ENCODE results near the gene ZNF74.

Gene ZNF74

GRCh38 chr22:20395907-20396287 is 1.9 kb downstream of the ZNF74 start:
- peaks cover 4% of the 10 kb centered on the region for H3K4me1 ChIP-seq (ENCODE audit: control insufficient read depth, insufficient read depth, low read length)
- no peak overlapping the region for H3K4me3 ChIP-seq (ENCODE audit: low read length)
- H3K9ac ChIP-seq (ENCODE audit: low read length), result no peak overlapping the region
- no peak overlapping the region for H3K27ac ChIP-seq (ENCODE audit: low read depth, low read length)
- H3K27me3 ChIP-seq (ENCODE audit: control insufficient read depth, insufficient read depth, low read length), result no peaks in the 10 kb centered on the region
- H3K36me3 ChIP-seq (ENCODE audit: control insufficient read depth, insufficient read depth, low read length), result no peaks in the 10 kb centered on the region

GRCh38 chr22:20396639-20397038 is 2.7 kb downstream of the ZNF74 start:
- Histone ChIP-seq H3K27ac (ENCODE audit: low read depth, low read length) (no peak overlapping the region), H3K9ac (ENCODE audit: low read length) (no peak overlapping the region), H3K36me3 (ENCODE audit: control insufficient read depth, insufficient read depth, low read length) (no peaks in the 10 kb centered on the region), H3K4me3 (ENCODE audit: low read length) (no peak overlapping the region), H3K4me1 (ENCODE audit: control insufficient read depth, insufficient read depth, low read length) (peaks cover 4% of the 10 kb centered on the region), H3K27me3 (ENCODE audit: control insufficient read depth, insufficient read depth, low read length) (no peaks in the 10 kb centered on the region)

GRCh38 chr22:20397498-20397897 is 3.5 kb downstream of the ZNF74 start:
- Histone ChIP-seq H3K27me3 (ENCODE audit: control insufficient read depth, insufficient read depth, low read length) (no peaks in the 10 kb centered on the region), H3K4me1 (ENCODE audit: control insufficient read depth, insufficient read depth, low read length) (peaks cover 4% of the 10 kb centered on the region), H3K27ac (ENCODE audit: low read depth, low read length) (no peak overlapping the region), H3K36me3 (ENCODE audit: control insufficient read depth, insufficient read depth, low read length) (no peaks in the 10 kb centered on the region), H3K4me3 (ENCODE audit: low read length) (no peak overlapping the region), H3K9ac (ENCODE audit: low read length) (no peak overlapping the region)

GRCh38 chr22:20398420-20398819 is 4.5 kb downstream of the ZNF74 start:
- no peak overlapping the region for H3K4me3 ChIP-seq (ENCODE audit: low read length)
- H3K9ac ChIP-seq (ENCODE audit: low read length), result no peak overlapping the region
- H3K36me3 ChIP-seq (ENCODE audit: control insufficient read depth, insufficient read depth, low read length), result peaks cover 3% of the 10 kb centered on the region
- no peaks in the 10 kb centered on the region for H3K27me3 ChIP-seq (ENCODE audit: control insufficient read depth, insufficient read depth, low read length)
- H3K27ac ChIP-seq (ENCODE audit: low read depth, low read length), result no peak overlapping the region
- H3K4me1 ChIP-seq (ENCODE audit: control insufficient read depth, insufficient read depth, low read length), result peaks cover 4% of the 10 kb centered on the region

GRCh38 chr22:20399866-20400605 is 6.1 kb downstream of the ZNF74 start:
- Histone ChIP-seq H3K27ac (ENCODE audit: low read depth, low read length) (no peak overlapping the region), H3K9ac (ENCODE audit: low read length) (no peak overlapping the region), H3K36me3 (ENCODE audit: control insufficient read depth, insufficient read depth, low read length) (peaks cover 8% of the 10 kb centered on the region), H3K27me3 (ENCODE audit: control insufficient read depth, insufficient read depth, low read length) (no peaks in the 10 kb centered on the region), H3K4me1 (ENCODE audit: control insufficient read depth, insufficient read depth, low read length) (peaks cover 2% of the 10 kb centered on the region), H3K4me3 (ENCODE audit: low read length) (no peak overlapping the region)

- Histone ChIP-seq H3K36me3 (ENCODE audit: control insufficient read depth, insufficient read depth, low read length) (peaks cover 8% of the 10 kb centered on the region), H3K9ac (ENCODE audit: low read length) (no peak overlapping the region), H3K27me3 (ENCODE audit: control insufficient read depth, insufficient read depth, low read length) (no peaks in the 10 kb centered on the region), H3K4me3 (ENCODE audit: low read length) (no peak overlapping the region), H3K27ac (ENCODE audit: low read depth, low read length) (no peak overlapping the region), H3K4me1 (ENCODE audit: control insufficient read depth, insufficient read depth, low read length) (no peaks in the 10 kb centered on the region)
These were observed 6.8 kb downstream of the ZNF74 start for GRCh38 chr22:20400606-20401375.

- Histone ChIP-seq H3K36me3 (ENCODE audit: control insufficient read depth, insufficient read depth, low read length) (peaks cover 14% of the 10 kb centered on the region), H3K4me3 (ENCODE audit: low read length) (no peak overlapping the region), H3K9ac (ENCODE audit: low read length) (no peak overlapping the region), H3K4me1 (ENCODE audit: control insufficient read depth, insufficient read depth, low read length) (no peaks in the 10 kb centered on the region), H3K27ac (ENCODE audit: low read depth, low read length) (no peak overlapping the region), H3K27me3 (ENCODE audit: control insufficient read depth, insufficient read depth, low read length) (no peaks in the 10 kb centered on the region)
These were observed 7.5 kb downstream of the ZNF74 start for GRCh38 chr22:20401376-20402014.

- no peaks in the 10 kb centered on the region for H3K4me1 ChIP-seq (ENCODE audit: control insufficient read depth, insufficient read depth, low read length)
- H3K4me3 ChIP-seq (ENCODE audit: low read length), result no peak overlapping the region
- peaks cover 19% of the 10 kb centered on the region for H3K36me3 ChIP-seq (ENCODE audit: control insufficient read depth, insufficient read depth, low read length)
- no peak overlapping the region for H3K9ac ChIP-seq (ENCODE audit: low read length)
- no peaks in the 10 kb centered on the region for H3K27me3 ChIP-seq (ENCODE audit: control insufficient read depth, insufficient read depth, low read length)
- no peak overlapping the region for H3K27ac ChIP-seq (ENCODE audit: low read depth, low read length)
These were observed 9.2 kb downstream of the ZNF74 start for GRCh38 chr22:20402960-20403778.

- H3K27me3 ChIP-seq (ENCODE audit: control insufficient read depth, insufficient read depth, low read length), result no peaks in the 10 kb centered on the region
- peaks cover 19% of the 10 kb centered on the region for H3K36me3 ChIP-seq (ENCODE audit: control insufficient read depth, insufficient read depth, low read length)
- H3K9ac ChIP-seq (ENCODE audit: low read length), result no peak overlapping the region
- no peak overlapping the region for H3K27ac ChIP-seq (ENCODE audit: low read depth, low read length)
- H3K4me1 ChIP-seq (ENCODE audit: control insufficient read depth, insufficient read depth, low read length), result no peaks in the 10 kb centered on the region
- no peak overlapping the region for H3K4me3 ChIP-seq (ENCODE audit: low read length)
These were observed 9.8 kb downstream of the ZNF74 start for GRCh38 chr22:20403779-20404140.

- Histone ChIP-seq H3K36me3 (ENCODE audit: control insufficient read depth, insufficient read depth, low read length) (peaks cover 19% of the 10 kb centered on the region), H3K27me3 (ENCODE audit: control insufficient read depth, insufficient read depth, low read length) (no peaks in the 10 kb centered on the region), H3K4me1 (ENCODE audit: control insufficient read depth, insufficient read depth, low read length) (no peaks in the 10 kb centered on the region), H3K4me3 (ENCODE audit: low read length) (no peak overlapping the region), H3K9ac (ENCODE audit: low read length) (no peak overlapping the region), H3K27ac (ENCODE audit: low read depth, low read length) (no peak overlapping the region)
These were observed 10.9 kb downstream of the ZNF74 start for GRCh38 chr22:20404881-20405280.

GRCh38 chr22:20405291-20405930 is 11.5 kb downstream of the ZNF74 start:
- Histone ChIP-seq H3K36me3 (ENCODE audit: control insufficient read depth, insufficient read depth, low read length) (peaks cover 19% of the 10 kb centered on the region), H3K9ac (ENCODE audit: low read length) (no peak overlapping the region), H3K4me1 (ENCODE audit: control insufficient read depth, insufficient read depth, low read length) (no peaks in the 10 kb centered on the region), H3K27me3 (ENCODE audit: control insufficient read depth, insufficient read depth, low read length) (no peaks in the 10 kb centered on the region), H3K4me3 (ENCODE audit: low read length) (no peak overlapping the region), H3K27ac (ENCODE audit: low read depth, low read length) (no peak overlapping the region)
